ENCODE measurements around the gene TTC39A. TPM values are rescaled to one million over a fixed set of nuclear protein-coding genes. Genes with fewer than 3 reads are reported as not detected.

Gene TTC39A
- total RNA-seq, 1 experiment from 2014 or later: not detected

- Histone ChIP-seq H4K20me1 (ENCODE audit: insufficient read depth, low read depth, low read length) (peaks cover 9% of the 10 kb centered on the region; the same call in 1 of the 2 replicates), H3K9me3 (ENCODE audit: low read length) (no peaks in the 10 kb centered on the region), H3K4me1 (ENCODE audit: low read length) (no peaks in the 10 kb centered on the region), H3K27ac (ENCODE audit: low read length) (no peak overlapping the region), H3K36me3 (ENCODE audit: insufficient read depth, low read length) (no peaks in the 10 kb centered on the region), H2AFZ (ENCODE audit: low read length) (no peak overlapping the region), H3K4me3 (ENCODE audit: low read length) (no peak overlapping the region), H3K27me3 (ENCODE audit: low read length) (no peaks in the 10 kb centered on the region), H3K9me2 (replicated peaks; ENCODE audit: insufficient read depth, low read length) (no peaks in the 10 kb centered on the region), H3K79me2 (ENCODE audit: low read length) (no peaks in the 10 kb centered on the region), H3K4me2 (ENCODE audit: low read depth, low read length, poor library complexity, severe bottlenecking) (no peak overlapping the region), H3K9ac (ENCODE audit: low read length) (no peak overlapping the region)
- DNase-seq: no peak
Observed at GRCh38 chr1:51270751-51271150, 59.6 kb downstream of the TTC39A start.

DNA sequence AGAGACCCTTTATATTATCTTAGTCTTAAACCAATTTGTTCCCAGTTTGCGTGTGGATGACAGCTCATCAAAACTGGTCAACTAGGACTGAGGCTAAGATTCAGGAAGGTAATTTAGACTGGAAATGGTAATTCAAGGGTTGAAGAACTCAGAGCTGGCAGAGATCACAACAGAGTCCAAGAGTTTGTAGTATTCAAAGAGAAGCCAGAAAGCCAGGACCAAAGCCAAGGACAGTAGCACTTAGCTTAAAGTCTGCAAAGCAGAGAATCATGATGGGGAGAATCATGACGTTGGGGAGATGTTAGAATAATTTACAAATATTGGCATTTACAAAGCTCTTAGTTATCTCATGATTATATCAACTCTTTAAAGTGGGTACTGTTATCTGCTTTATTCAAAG is 61.7 kb downstream of the TTC39A start:
- no peak for DNase-seq
- no peaks in the 10 kb centered on the region for H3K9me2 ChIP-seq (replicated peaks; ENCODE audit: insufficient read depth, low read length)
- H3K36me3 ChIP-seq (ENCODE audit: insufficient read depth, low read length): no peaks in the 10 kb centered on the region
- H3K79me2 ChIP-seq (ENCODE audit: low read length): no peaks in the 10 kb centered on the region
- H3K4me1 ChIP-seq (ENCODE audit: low read length): no peaks in the 10 kb centered on the region
- no peaks in the 10 kb centered on the region for H3K9me3 ChIP-seq (ENCODE audit: low read length)
- H4K20me1 ChIP-seq (ENCODE audit: insufficient read depth, low read depth, low read length): peaks cover 9% of the 10 kb centered on the region; the same call in 1 of the 2 replicates
- H3K9ac ChIP-seq (ENCODE audit: low read length): no peak overlapping the region
- no peak overlapping the region for H3K4me2 ChIP-seq (ENCODE audit: low read depth, low read length, poor library complexity, severe bottlenecking)
- no peak overlapping the region for H3K27ac ChIP-seq (ENCODE audit: low read length)
- H3K4me3 ChIP-seq (ENCODE audit: low read length): no peak overlapping the region
- H3K27me3 ChIP-seq (ENCODE audit: low read length): no peaks in the 10 kb centered on the region
- no peak overlapping the region for H2AFZ ChIP-seq (ENCODE audit: low read length)

DNA sequence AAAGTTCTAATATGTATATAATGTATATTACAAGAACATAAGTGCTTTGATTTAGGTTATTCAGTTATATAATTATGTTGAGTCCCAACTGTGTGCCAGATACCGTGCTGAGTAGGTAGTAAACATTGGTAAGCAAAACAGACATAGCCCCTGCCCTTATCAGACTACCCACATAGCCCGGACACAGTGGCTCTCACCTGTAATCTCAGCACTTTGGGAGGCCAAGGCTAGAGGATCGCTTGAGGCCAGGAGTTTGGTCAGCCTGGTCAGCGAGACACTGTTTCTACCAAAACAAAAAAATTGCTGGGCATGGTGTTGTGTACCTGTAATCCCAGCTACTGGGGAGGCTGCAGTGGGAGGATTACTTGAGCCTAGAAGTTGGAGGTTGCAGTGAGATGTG is 63.6 kb downstream of the TTC39A start:
- no peaks in the 10 kb centered on the region for H3K9me3 ChIP-seq (ENCODE audit: low read length)
- H3K36me3 ChIP-seq (ENCODE audit: insufficient read depth, low read length): no peaks in the 10 kb centered on the region
- H3K79me2 ChIP-seq (ENCODE audit: low read length): no peaks in the 10 kb centered on the region
- H3K4me3 ChIP-seq (ENCODE audit: low read length): no peak overlapping the region
- no peak overlapping the region for H2AFZ ChIP-seq (ENCODE audit: low read length)
- H3K27me3 ChIP-seq (ENCODE audit: low read length): no peaks in the 10 kb centered on the region
- H3K27ac ChIP-seq (ENCODE audit: low read length): no peak overlapping the region
- no peak overlapping the region for H3K4me2 ChIP-seq (ENCODE audit: low read depth, low read length, poor library complexity, severe bottlenecking)
- H3K4me1 ChIP-seq (ENCODE audit: low read length): no peaks in the 10 kb centered on the region
- no peak for DNase-seq
- H3K9me2 ChIP-seq (replicated peaks; ENCODE audit: insufficient read depth, low read length): no peaks in the 10 kb centered on the region
- H4K20me1 ChIP-seq (ENCODE audit: insufficient read depth, low read depth, low read length): peaks cover 18% of the 10 kb centered on the region; the same call in 1 of the 2 replicates
- no peak overlapping the region for H3K9ac ChIP-seq (ENCODE audit: low read length)

GRCh38 chr1:51266181-51266580 is 64.2 kb downstream of the TTC39A start:
- H3K4me1 ChIP-seq (ENCODE audit: low read length): no peaks in the 10 kb centered on the region
- no peak overlapping the region for H3K4me2 ChIP-seq (ENCODE audit: low read depth, low read length, poor library complexity, severe bottlenecking)
- H3K9me3 ChIP-seq (ENCODE audit: low read length): no peaks in the 10 kb centered on the region
- no peaks in the 10 kb centered on the region for H3K79me2 ChIP-seq (ENCODE audit: low read length)
- no peak for DNase-seq
- no peak overlapping the region for H3K27ac ChIP-seq (ENCODE audit: low read length)
- peaks cover 19% of the 10 kb centered on the region; the same call in 1 of the 2 replicates for H4K20me1 ChIP-seq (ENCODE audit: insufficient read depth, low read depth, low read length)
- H3K27me3 ChIP-seq (ENCODE audit: low read length): no peaks in the 10 kb centered on the region
- no peaks in the 10 kb centered on the region for H3K9me2 ChIP-seq (replicated peaks; ENCODE audit: insufficient read depth, low read length)
- H3K9ac ChIP-seq (ENCODE audit: low read length): no peak overlapping the region
- no peak overlapping the region for H3K4me3 ChIP-seq (ENCODE audit: low read length)
- H2AFZ ChIP-seq (ENCODE audit: low read length): no peak overlapping the region
- H3K36me3 ChIP-seq (ENCODE audit: insufficient read depth, low read length): no peaks in the 10 kb centered on the region

- H3K27ac ChIP-seq (ENCODE audit: low read length): no peak overlapping the region
- no peaks in the 10 kb centered on the region for H3K4me1 ChIP-seq (ENCODE audit: low read length)
- no peaks in the 10 kb centered on the region for H3K9me3 ChIP-seq (ENCODE audit: low read length)
- no peak overlapping the region for H3K4me3 ChIP-seq (ENCODE audit: low read length)
- no peaks in the 10 kb centered on the region for H3K27me3 ChIP-seq (ENCODE audit: low read length)
- H4K20me1 ChIP-seq (ENCODE audit: insufficient read depth, low read depth, low read length): peaks cover 19% of the 10 kb centered on the region; the same call in 1 of the 2 replicates
- DNase-seq: no peak
- H3K79me2 ChIP-seq (ENCODE audit: low read length): no peaks in the 10 kb centered on the region
- H3K4me2 ChIP-seq (ENCODE audit: low read depth, low read length, poor library complexity, severe bottlenecking): no peak overlapping the region
- H3K36me3 ChIP-seq (ENCODE audit: insufficient read depth, low read length): no peaks in the 10 kb centered on the region
- H2AFZ ChIP-seq (ENCODE audit: low read length): no peak overlapping the region
- no peaks in the 10 kb centered on the region for H3K9me2 ChIP-seq (replicated peaks; ENCODE audit: insufficient read depth, low read length)
- no peak overlapping the region for H3K9ac ChIP-seq (ENCODE audit: low read length)
Observed at GRCh38 chr1:51265618-51266017, 64.7 kb downstream of the TTC39A start.

GRCh38 chr1:51264451-51264850 is 65.9 kb downstream of the TTC39A start:
- no peak overlapping the region for H3K9ac ChIP-seq (ENCODE audit: low read length)
- DNase-seq: no peak
- no peak overlapping the region for H3K4me2 ChIP-seq (ENCODE audit: low read depth, low read length, poor library complexity, severe bottlenecking)
- H3K79me2 ChIP-seq (ENCODE audit: low read length): no peaks in the 10 kb centered on the region
- H3K4me1 ChIP-seq (ENCODE audit: low read length): no peaks in the 10 kb centered on the region
- no peaks in the 10 kb centered on the region for H3K27me3 ChIP-seq (ENCODE audit: low read length)
- H3K9me3 ChIP-seq (ENCODE audit: low read length): no peaks in the 10 kb centered on the region
- H3K36me3 ChIP-seq (ENCODE audit: insufficient read depth, low read length): no peaks in the 10 kb centered on the region
- peaks cover 29% of the 10 kb centered on the region for H4K20me1 ChIP-seq (ENCODE audit: insufficient read depth, low read depth, low read length)
- no peak overlapping the region for H3K4me3 ChIP-seq (ENCODE audit: low read length)
- H3K27ac ChIP-seq (ENCODE audit: low read length): no peak overlapping the region
- H2AFZ ChIP-seq (ENCODE audit: low read length): no peak overlapping the region
- no peaks in the 10 kb centered on the region for H3K9me2 ChIP-seq (replicated peaks; ENCODE audit: insufficient read depth, low read length)

DNA sequence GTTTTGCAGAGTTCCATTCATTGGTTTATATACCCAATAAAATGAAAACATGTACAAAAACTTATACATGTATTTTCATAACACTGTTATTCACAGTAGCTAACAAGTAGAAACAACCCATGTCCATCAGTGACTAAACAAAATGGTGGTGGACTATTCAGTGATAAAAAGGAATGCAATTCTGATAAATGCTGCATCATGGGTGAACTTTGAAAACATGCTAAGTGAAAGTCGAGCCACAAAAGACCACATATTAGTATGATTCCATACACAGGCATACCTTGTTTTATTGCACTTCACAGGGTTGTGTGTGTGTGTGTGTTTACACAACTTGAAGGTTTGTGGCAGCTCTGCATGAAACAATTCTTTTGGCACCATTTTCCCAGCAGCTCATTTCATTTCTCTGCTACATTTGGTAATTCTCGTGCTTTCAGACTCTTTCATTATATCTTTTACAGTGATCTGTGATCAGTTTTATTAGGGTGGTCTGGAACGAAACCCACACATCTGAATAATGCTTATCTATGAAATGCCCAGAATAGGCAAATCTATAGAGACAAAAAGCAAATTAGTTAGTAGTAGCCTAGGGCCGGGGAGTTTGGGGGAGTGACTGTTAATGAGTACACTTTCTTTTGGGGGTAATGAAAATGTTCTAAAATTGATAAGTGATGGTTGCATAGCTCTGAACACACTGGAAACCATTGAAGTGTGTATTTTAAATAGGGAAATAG is 67.0 kb downstream of the TTC39A start:
- no peak overlapping the region for H3K27ac ChIP-seq (ENCODE audit: low read length)
- H3K9ac ChIP-seq (ENCODE audit: low read length): no peak overlapping the region
- H2AFZ ChIP-seq (ENCODE audit: low read length): no peak overlapping the region
- H3K9me3 ChIP-seq (ENCODE audit: low read length): no peaks in the 10 kb centered on the region
- H3K79me2 ChIP-seq (ENCODE audit: low read length): no peaks in the 10 kb centered on the region
- H3K36me3 ChIP-seq (ENCODE audit: insufficient read depth, low read length): no peaks in the 10 kb centered on the region
- DNase-seq: no peak
- peaks cover 30% of the 10 kb centered on the region for H4K20me1 ChIP-seq (ENCODE audit: insufficient read depth, low read depth, low read length)
- H3K4me1 ChIP-seq (ENCODE audit: low read length): no peaks in the 10 kb centered on the region
- H3K4me3 ChIP-seq (ENCODE audit: low read length): no peak overlapping the region
- H3K4me2 ChIP-seq (ENCODE audit: low read depth, low read length, poor library complexity, severe bottlenecking): no peak overlapping the region
- no peaks in the 10 kb centered on the region for H3K27me3 ChIP-seq (ENCODE audit: low read length)
- no peaks in the 10 kb centered on the region for H3K9me2 ChIP-seq (replicated peaks; ENCODE audit: insufficient read depth, low read length)

- H3K9ac ChIP-seq (ENCODE audit: low read length): no peak overlapping the region
- H3K79me2 ChIP-seq (ENCODE audit: low read length): no peaks in the 10 kb centered on the region
- H3K4me1 ChIP-seq (ENCODE audit: low read length): no peaks in the 10 kb centered on the region; the same call in 1 of the 2 replicates
- H3K36me3 ChIP-seq (ENCODE audit: insufficient read depth, low read length): no peaks in the 10 kb centered on the region
- no peak overlapping the region for H2AFZ ChIP-seq (ENCODE audit: low read length)
- peaks cover 48% of the 10 kb centered on the region for H4K20me1 ChIP-seq (ENCODE audit: insufficient read depth, low read depth, low read length)
- no peak for DNase-seq
- H3K9me2 ChIP-seq (replicated peaks; ENCODE audit: insufficient read depth, low read length): no peaks in the 10 kb centered on the region
- no peak overlapping the region for H3K27ac ChIP-seq (ENCODE audit: low read length)
- H3K9me3 ChIP-seq (ENCODE audit: low read length): no peaks in the 10 kb centered on the region
- H3K4me3 ChIP-seq (ENCODE audit: low read length): no peak overlapping the region
- H3K27me3 ChIP-seq (ENCODE audit: low read length): no peaks in the 10 kb centered on the region
- H3K4me2 ChIP-seq (ENCODE audit: low read depth, low read length, poor library complexity, severe bottlenecking): no peak overlapping the region
Observed at GRCh38 chr1:51255331-51255730, 75.0 kb downstream of the TTC39A start.

Data from Karpas-422 (cell line).